Ishikawa (cell line): ENCODE data around the gene L3MBTL1.

Experiments used
- CEBPB ChIP-seq: IDR thresholded peaks from 2 replicates; pipeline ENCODE4 v1.6.1; 2012
- CREB1 ChIP-seq: IDR thresholded peaks from 2 replicates; pipeline ENCODE4 v1.6.1; 2012; ENCODE audit warnings: low read depth
- EGR1 ChIP-seq: IDR thresholded peaks from 2 replicates; pipeline ENCODE4 v1.6.1; 2012
- EP300 ChIP-seq: IDR thresholded peaks from 2 replicates; pipeline ENCODE4 v1.6.1; 2012; ENCODE audit warnings: borderline replicate concordance
- FOXM1 ChIP-seq: IDR thresholded peaks from 2 replicates; pipeline ENCODE4 v1.6.1; 2012; ENCODE audit warnings: low read depth, borderline replicate concordance
- NFIC ChIP-seq: IDR thresholded peaks from 2 replicates; pipeline ENCODE4 v1.6.1; 2012
- RAD21 ChIP-seq: IDR thresholded peaks from 2 replicates; pipeline ENCODE4 v1.6.1; 2012; ENCODE audit warnings: low read depth
- TAF1 ChIP-seq: IDR thresholded peaks from 2 replicates; pipeline ENCODE4 v1.6.1; 2012; ENCODE audit warnings: low read depth, mild to moderate bottlenecking
- TCF12 ChIP-seq: IDR thresholded peaks from 2 replicates; pipeline ENCODE4 v1.6.1; 2012; ENCODE audit warnings: low read depth
- YY1 ChIP-seq: IDR thresholded peaks from 2 replicates; pipeline ENCODE4 v1.6.1; 2012; ENCODE audit warnings: low read depth
- TF ChIP-seq, protein P1 (sequence below): IDR thresholded peaks from 2 replicates; pipeline ENCODE4 v1.6.1; 2012; ENCODE audit warnings: low read depth, mild to moderate bottlenecking
- TF ChIP-seq, protein P2 (sequence below): IDR thresholded peaks from 2 replicates; pipeline ENCODE4 v1.6.1; 2012

DNA sequence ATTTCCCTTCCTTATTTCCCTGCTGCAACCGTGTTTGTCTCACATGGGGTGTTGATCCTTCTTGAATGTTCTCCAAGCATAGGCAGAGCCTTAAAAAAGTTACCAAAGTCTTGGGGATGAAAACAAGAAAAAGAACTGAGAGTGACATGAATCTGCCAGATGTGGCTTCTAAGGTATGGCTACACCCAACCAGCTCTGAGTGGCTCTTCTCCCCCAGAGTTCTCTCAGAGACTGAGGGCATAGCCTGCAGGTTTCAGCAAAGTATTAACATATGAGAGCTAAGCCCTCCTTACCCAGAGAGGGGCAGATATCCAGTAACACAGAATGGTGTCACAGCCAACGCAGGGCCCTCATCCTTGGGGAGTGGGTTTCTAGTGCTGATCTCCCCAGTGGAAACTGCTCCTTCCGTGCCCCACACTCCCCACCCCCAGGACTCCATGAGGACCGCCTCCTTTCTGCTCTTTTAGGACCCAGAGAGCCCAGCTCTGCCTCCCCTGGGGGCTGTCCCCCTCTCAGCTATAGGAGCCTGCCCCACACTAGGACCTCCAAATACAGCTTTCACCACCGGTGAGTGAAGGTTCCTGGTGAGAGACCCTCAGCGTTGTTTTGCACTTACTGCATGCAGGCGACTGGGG, 28.0 kb downstream of the L3MBTL1 start:
- no peak for TF ChIP-seq RAD21
- TF ChIP-seq, protein P1, sequence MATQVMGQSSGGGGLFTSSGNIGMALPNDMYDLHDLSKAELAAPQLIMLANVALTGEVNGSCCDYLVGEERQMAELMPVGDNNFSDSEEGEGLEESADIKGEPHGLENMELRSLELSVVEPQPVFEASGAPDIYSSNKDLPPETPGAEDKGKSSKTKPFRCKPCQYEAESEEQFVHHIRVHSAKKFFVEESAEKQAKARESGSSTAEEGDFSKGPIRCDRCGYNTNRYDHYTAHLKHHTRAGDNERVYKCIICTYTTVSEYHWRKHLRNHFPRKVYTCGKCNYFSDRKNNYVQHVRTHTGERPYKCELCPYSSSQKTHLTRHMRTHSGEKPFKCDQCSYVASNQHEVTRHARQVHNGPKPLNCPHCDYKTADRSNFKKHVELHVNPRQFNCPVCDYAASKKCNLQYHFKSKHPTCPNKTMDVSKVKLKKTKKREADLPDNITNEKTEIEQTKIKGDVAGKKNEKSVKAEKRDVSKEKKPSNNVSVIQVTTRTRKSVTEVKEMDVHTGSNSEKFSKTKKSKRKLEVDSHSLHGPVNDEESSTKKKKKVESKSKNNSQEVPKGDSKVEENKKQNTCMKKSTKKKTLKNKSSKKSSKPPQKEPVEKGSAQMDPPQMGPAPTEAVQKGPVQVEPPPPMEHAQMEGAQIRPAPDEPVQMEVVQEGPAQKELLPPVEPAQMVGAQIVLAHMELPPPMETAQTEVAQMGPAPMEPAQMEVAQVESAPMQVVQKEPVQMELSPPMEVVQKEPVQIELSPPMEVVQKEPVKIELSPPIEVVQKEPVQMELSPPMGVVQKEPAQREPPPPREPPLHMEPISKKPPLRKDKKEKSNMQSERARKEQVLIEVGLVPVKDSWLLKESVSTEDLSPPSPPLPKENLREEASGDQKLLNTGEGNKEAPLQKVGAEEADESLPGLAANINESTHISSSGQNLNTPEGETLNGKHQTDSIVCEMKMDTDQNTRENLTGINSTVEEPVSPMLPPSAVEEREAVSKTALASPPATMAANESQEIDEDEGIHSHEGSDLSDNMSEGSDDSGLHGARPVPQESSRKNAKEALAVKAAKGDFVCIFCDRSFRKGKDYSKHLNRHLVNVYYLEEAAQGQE, result no peak
- TF ChIP-seq EP300, result no peak
- no peak for TF ChIP-seq TAF1
- TF ChIP-seq CEBPB, result no peak
- TF ChIP-seq CREB1, result no peak
- no peak for TF ChIP-seq TCF12
- TF ChIP-seq, protein P2, sequence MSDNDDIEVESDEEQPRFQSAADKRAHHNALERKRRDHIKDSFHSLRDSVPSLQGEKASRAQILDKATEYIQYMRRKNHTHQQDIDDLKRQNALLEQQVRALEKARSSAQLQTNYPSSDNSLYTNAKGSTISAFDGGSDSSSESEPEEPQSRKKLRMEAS, result no peak
- no peak for TF ChIP-seq FOXM1
- no peak for TF ChIP-seq YY1
- no peak for TF ChIP-seq EGR1
- no peak for TF ChIP-seq NFIC
